Endothelial cell of coronary artery (primary cell): ENCODE data around the gene ACTL7A. TPM values are rescaled to one million over a fixed set of nuclear protein-coding genes. Genes with fewer than 3 reads are reported as not detected.

Source experiments
- total RNA-seq: library from RNA; depleted of rRNA; stranded (reverse); fragments of >200 nt; gene quantifications from 2 replicates; pipeline ENCODE4 v1.2.3, GENCODE V29; 2014

Gene ACTL7A, protein sequence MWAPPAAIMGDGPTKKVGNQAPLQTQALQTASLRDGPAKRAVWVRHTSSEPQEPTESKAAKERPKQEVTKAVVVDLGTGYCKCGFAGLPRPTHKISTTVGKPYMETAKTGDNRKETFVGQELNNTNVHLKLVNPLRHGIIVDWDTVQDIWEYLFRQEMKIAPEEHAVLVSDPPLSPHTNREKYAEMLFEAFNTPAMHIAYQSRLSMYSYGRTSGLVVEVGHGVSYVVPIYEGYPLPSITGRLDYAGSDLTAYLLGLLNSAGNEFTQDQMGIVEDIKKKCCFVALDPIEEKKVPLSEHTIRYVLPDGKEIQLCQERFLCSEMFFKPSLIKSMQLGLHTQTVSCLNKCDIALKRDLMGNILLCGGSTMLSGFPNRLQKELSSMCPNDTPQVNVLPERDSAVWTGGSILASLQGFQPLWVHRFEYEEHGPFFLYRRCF
- total RNA-seq = not detected in 2 replicates

DNA sequence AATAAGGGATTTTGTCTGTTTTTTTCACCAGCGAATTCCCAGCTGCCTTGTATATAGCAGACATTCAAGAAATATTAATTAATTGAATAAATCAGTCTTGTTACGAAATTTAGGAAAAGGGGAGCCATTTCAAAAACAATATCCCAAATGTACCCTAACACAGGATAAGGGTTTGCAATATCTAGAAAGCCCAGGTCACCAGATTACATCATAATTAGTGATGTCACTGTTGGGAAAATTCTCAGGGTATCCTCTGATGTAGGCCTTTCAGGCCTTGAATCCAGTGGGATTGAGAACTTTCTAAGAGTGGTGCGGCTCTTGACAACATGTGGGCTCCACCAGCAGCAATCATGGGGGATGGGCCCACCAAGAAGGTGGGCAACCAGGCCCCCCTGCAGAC is at the start of gene ACTL7A:
Gene ACTL7A (plus strand): TSS at position 270 of the 400 bp plus-strand sequence. CDS start 57 bp downstream, at position 327.

DNA sequence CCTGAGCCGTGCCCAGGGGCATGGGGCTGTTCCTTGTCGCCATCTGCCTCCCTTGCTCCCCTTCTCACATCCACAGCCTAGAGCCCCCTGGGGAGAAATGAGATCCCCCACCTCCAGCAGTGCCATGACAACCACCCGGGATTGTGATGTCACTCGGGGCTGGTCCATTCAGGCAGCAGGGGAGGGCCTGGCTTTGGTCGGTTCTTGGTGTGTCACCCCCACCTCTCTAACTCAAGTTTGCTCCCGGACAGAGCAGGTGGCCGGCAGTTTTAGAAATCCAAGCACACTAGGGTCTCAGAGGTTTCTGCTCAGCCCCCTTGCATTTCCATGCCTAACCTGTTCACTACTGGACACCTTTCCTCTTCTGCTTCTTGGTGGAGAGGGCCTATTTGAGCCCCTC is 6.2 kb upstream of the ACTL7A start, which contains the start of gene ACTL7B:
Gene ACTL7B (minus strand): TSS at position 99 of the 400 bp plus-strand sequence. CDS start 56 bp downstream, at position 43.

Other genes starting within 250 kb of the ACTL7A start
- under 0.01 and 0.09 TPM in 2 replicates for gene ACTL7B, start 6.3 kb upstream of the ACTL7A start, total RNA-seq
- gene ELP1, start 71.9 kb downstream of the ACTL7A start, total RNA-seq = 28.8 and 34.8 TPM in 2 replicates
- 3.5 and 4.9 TPM in 2 replicates for gene ABITRAM, start 72.1 kb downstream of the ACTL7A start, total RNA-seq
- 103 and 110 TPM in 2 replicates for gene CTNNAL1, start 151.2 kb downstream of the ACTL7A start, total RNA-seq